GM12872 (cell line): ENCODE data around the gene TSPYL1.

Source experiments
- TF ChIP-seq, protein P1 (sequence below): IDR thresholded peaks from 3 replicates; pipeline ENCODE4 v1.5.1; 2011; ENCODE audit warnings: low read depth, mild to moderate bottlenecking, low read length, moderate library complexity; ENCODE audit not compliant: insufficient read depth

The TSPYL1 gene

DNA sequence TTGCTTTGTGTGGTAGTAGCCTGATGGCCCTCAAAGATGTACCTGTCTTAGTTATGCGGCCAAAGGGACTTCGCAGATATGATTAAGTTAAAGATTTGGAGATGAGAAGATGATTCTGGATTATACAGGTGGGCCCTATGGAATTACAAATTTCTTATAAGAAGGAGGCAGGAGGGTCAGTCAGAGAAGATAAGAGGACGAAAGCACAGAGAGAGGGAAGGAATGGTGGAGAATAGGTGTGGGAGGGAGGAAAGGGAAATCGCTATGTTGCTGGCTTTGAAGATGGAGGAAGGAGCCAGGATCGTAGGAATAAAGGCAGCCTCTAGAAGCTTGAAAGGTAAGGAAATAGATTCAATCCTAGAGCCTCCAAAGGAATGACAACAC is 1.2 kb upstream of the TSPYL1 start:
- TF ChIP-seq, protein P1, sequence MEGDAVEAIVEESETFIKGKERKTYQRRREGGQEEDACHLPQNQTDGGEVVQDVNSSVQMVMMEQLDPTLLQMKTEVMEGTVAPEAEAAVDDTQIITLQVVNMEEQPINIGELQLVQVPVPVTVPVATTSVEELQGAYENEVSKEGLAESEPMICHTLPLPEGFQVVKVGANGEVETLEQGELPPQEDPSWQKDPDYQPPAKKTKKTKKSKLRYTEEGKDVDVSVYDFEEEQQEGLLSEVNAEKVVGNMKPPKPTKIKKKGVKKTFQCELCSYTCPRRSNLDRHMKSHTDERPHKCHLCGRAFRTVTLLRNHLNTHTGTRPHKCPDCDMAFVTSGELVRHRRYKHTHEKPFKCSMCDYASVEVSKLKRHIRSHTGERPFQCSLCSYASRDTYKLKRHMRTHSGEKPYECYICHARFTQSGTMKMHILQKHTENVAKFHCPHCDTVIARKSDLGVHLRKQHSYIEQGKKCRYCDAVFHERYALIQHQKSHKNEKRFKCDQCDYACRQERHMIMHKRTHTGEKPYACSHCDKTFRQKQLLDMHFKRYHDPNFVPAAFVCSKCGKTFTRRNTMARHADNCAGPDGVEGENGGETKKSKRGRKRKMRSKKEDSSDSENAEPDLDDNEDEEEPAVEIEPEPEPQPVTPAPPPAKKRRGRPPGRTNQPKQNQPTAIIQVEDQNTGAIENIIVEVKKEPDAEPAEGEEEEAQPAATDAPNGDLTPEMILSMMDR, result no peak

DNA sequence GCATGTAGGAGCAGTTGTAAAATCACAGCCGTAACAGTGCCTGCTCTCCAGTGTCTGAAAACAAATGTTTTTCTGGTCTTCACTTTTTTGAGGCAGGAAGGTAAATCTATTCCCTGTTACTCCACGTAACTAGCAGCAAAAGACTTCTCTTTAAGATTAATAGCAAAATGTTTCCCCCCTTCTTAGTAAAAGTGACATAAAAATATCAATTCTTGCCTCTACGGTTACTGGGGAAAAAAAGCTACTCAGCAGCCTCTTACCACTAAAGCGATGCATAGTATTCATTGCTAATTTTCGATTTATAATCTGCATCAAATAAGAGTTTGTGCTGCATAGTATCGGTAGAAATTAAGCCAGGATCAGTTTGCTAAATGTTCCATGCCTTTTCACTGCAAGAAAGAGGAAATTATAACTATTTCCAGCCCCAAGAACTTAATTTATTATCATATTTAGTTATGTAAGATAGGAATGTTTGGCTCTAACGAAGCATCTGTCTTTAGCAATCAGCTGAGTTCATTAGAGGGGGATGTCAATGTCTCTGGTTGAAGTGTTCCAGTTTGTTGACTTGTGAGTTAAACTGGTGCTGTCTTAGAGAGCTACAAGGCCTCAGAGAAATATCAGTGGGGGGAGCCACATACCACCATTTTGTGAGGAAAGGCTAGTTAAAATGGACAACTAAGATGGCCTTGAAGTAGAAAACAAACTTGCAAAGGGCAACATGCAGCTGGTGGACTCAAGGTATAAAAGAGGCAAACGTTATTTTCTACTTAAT is 617 bp upstream of the TSPYL1 start:
- TF ChIP-seq, protein P1, result no peak

DNA sequence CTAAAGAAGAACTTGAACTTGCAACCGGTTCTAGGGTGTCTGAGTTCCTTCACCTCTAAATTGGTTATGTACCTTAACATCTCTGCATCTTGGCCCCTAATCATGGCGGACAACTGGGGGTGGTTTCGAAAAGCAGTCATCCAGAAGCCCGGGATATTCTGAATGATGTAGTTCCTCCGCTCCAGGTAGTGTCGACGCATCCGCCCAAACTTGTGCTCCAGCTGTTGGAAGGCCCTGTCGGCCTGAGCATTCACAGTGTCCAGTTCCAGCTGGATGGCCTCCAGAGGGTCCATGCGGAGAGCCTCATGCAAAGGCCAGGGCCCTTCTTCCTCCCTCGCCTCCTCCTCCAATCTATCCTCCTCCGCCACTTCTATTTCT is 887 bp downstream of the TSPYL1 start:
- TF ChIP-seq, protein P1, result no peak

DNA sequence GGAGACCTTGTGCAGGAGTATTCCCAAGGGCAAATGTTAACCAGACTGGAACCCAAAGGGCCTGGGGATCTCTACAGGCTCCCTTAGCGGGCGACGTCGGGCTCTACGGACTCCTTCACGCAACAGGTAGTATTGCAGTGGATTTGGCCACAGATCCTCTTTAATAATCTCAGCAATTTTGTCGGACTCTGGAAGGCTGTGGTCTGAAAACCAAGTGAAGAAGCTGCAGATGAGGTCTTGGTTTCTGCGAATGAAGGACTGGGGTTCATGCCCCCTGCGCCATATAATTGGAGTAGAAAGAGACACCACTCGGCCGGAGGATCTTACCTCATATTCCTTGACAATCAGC is 1.3 kb downstream of the TSPYL1 start:
- TF ChIP-seq, protein P1, result no peak

DNA sequence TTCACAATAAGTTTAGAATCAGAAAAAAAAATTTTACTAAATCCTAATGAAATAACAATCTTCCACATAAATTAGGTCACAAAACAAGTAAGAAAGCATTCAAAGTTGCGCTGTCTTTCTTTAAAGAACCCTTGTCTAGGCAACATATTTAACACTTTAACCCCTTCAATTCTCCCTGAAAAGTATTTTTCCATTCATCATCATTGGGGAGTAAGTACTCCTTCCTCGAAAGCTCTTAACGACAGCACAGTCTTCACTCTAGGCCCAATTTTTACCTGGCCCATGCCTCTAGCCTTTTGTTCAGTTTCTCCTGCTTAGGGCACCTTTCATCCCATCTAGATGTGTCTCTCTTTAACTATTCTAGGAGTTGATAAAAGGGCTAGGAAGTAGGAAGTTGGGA is 2.6 kb downstream of the TSPYL1 start:
- TF ChIP-seq, protein P1, result no peak

DNA sequence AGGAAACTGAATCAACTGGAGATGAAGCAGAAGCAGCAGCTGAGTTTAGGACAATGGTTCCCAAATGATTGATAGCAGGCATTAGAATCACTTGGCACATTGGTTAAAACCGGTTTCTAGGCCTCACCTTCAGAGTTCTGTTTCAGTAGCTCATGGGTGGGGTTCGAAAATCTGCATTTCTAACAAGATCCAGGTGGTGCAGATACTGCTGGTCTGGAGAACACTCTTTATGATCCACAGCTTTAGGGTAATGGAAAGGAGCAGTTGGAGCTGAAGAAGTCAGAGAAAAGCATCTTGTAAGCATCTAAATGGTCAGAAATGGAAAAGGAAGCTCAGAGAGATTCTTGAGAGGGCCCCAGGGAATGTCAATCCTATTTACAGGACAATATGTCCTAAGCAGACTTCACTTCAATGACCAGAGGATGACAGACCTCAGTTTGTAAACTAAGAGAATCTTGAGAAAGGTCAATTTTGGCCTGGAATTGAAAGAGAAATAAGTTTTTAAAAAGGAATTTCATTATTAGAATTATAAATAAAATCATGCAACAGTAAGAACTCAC is 8.5 kb downstream of the TSPYL1 start:
- TF ChIP-seq, protein P1, result no peak

DNA sequence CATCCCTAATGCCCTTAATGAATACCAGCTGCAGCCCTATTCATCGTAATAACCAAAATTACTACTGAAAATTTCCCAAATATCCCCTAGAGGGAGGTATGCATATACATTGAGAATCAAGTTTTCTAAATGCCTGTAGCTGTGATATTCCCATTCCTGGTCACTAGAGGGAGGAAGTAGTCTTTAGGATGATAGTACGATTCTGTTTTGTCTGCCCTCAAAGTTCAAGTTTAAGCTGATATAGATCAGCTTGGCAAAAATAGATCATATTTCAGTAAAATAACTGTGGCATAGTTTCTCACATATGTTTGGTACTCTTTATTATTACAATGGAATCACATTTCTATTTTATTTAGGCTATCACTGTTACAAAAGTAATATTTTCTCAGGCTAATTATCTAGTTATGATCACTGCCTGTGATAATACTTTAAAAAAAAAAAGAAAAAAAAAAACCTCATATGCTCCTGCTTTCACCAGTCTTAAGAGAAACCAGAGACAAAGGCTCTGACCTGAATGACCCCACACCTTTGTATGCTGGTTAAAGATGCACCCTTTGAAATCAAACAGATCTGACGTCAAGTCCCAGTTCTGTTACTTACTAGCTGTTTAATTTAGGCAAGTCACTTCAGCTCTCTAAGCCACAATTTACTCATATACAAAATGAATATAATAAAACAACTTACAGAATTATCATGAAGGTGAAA is 11.0 kb downstream of the TSPYL1 start:
- TF ChIP-seq, protein P1, result peak; percentile 63
